HepG2 (cell line): Measurements from ENCODE around the gene ADRM1. TPM values are rescaled to one million over a fixed set of nuclear protein-coding genes. Genes with fewer than 3 reads are reported as not detected.

Source experiments
- BORCS8-MEF2B ChIP-seq: sonication (generic); formaldehyde crosslinking; IDR thresholded peaks from 2 replicates; pipeline ENCODE4 v1.8.0; 2022; ENCODE audit warnings: mild to moderate bottlenecking, missing genetic modification reagents
- GLMP ChIP-seq: sonication (generic); formaldehyde crosslinking; IDR thresholded peaks from 2 replicates; pipeline ENCODE4 v1.9.0; 2021; ENCODE audit warnings: missing genetic modification reagents, mild to moderate bottlenecking, borderline replicate concordance
- HDAC6 ChIP-seq: fragments of 200-600 bp; sonication (generic); IDR thresholded peaks from 2 replicates; pipeline ENCODE4 v1.7.0; 2017; ENCODE audit warnings: mild to moderate bottlenecking, antibody characterized with exemption, low read length, low read depth
- HNRNPK ChIP-seq: fragments of 200-400 bp; formaldehyde crosslinking; IDR thresholded peaks from 2 replicates; pipeline ENCODE4 v1.6.1; 2018; ENCODE audit warnings: low read length, low read depth, moderate library complexity, mild to moderate bottlenecking; ENCODE audit not compliant: poor library complexity, severe bottlenecking
- KLF13 ChIP-seq: sonication (generic); formaldehyde crosslinking; IDR thresholded peaks from 2 replicates; pipeline ENCODE4 v1.4.0; 2020; ENCODE audit warnings: mild to moderate bottlenecking, missing genetic modification reagents
- MTF1 ChIP-seq: sonication (generic); formaldehyde crosslinking; IDR thresholded peaks from 2 replicates; pipeline ENCODE4 v1.5.0; 2020; ENCODE audit warnings: missing genetic modification reagents
- NFIC ChIP-seq: IDR thresholded peaks from 2 replicates; pipeline ENCODE4 v1.6.1; 2012; ENCODE audit warnings: mild to moderate bottlenecking, low read length, inconsistent platforms
- PRDM10 ChIP-seq: sonication (generic); formaldehyde crosslinking; IDR thresholded peaks from 2 replicates; pipeline ENCODE4 v1.4.0; 2020; ENCODE audit warnings: low read depth, missing genetic modification reagents
- PTBP1 ChIP-seq: fragments of 200-400 bp; formaldehyde crosslinking; IDR thresholded peaks from 2 replicates; pipeline ENCODE4 v1.6.1; 2018; ENCODE audit warnings: low read length, low read depth; ENCODE audit not compliant: poor library complexity, severe bottlenecking
- RARA ChIP-seq: IDR thresholded peaks from 2 replicates; pipeline ENCODE4 v1.6.1; 2016; ENCODE audit warnings: missing genetic modification reagents, missing compliant biosample characterization
- RBFOX2 ChIP-seq: fragments of 200-400 bp; formaldehyde crosslinking; IDR thresholded peaks from 2 replicates; pipeline ENCODE4 v1.6.1; 2017; ENCODE audit warnings: low read depth, mild to moderate bottlenecking, low read length
- SAFB2 ChIP-seq: sonication (generic); formaldehyde crosslinking; IDR thresholded peaks from 2 replicates; pipeline ENCODE4 v1.5.1; 2020; ENCODE audit warnings: missing genetic modification reagents, low read depth, mild to moderate bottlenecking, borderline replicate concordance
- SP5 ChIP-seq: IDR thresholded peaks from 2 replicates; pipeline ENCODE4 v1.6.1; 2016; ENCODE audit warnings: low read depth, borderline replicate concordance
- TAF1 ChIP-seq: sonication (generic); formaldehyde crosslinking; IDR thresholded peaks from 2 replicates; pipeline ENCODE4 v1.4.0; 2020; ENCODE audit warnings: missing genetic modification reagents
- TCF7 ChIP-seq: sonication (generic); IDR thresholded peaks from 2 replicates; pipeline ENCODE4 v1.6.1; 2016; ENCODE audit warnings: antibody characterized with exemption, low read depth
- TFDP2 ChIP-seq: sonication (generic); formaldehyde crosslinking; IDR thresholded peaks from 2 replicates; pipeline ENCODE4 v1.4.0; 2020; ENCODE audit warnings: missing genetic modification reagents
- XRCC5 ChIP-seq: fragments of 200-400 bp; formaldehyde crosslinking; optimal IDR thresholded peaks from 2 replicates; pipeline ENCODE3; 2017; ENCODE audit warnings: mild to moderate bottlenecking, low read length
- ZBTB3 ChIP-seq: sonication (generic); formaldehyde crosslinking; IDR thresholded peaks from 2 replicates; pipeline ENCODE4 v1.4.0; 2020; ENCODE audit warnings: low read depth, mild to moderate bottlenecking, moderate library complexity, missing genetic modification reagents, borderline replicate concordance
- ZNF101 ChIP-seq: sonication (generic); formaldehyde crosslinking; IDR thresholded peaks from 2 replicates; pipeline ENCODE4 v1.4.0; 2020; ENCODE audit warnings: mild to moderate bottlenecking, low read depth, missing genetic modification reagents, borderline replicate concordance
- ZNF160 ChIP-seq: sonication (generic); formaldehyde crosslinking; IDR thresholded peaks from 2 replicates; pipeline ENCODE4 v1.8.0; 2022; ENCODE audit warnings: mild to moderate bottlenecking, inconsistent platforms, missing genetic modification reagents
- ZNF672 ChIP-seq: sonication (generic); formaldehyde crosslinking; IDR thresholded peaks from 2 replicates; pipeline ENCODE4 v1.8.1; 2022; ENCODE audit warnings: missing genetic modification reagents
- ZNF691 ChIP-seq: sonication (generic); formaldehyde crosslinking; IDR thresholded peaks from 2 replicates; pipeline ENCODE4 v1.4.0; 2020; ENCODE audit warnings: missing genetic modification reagents, low read depth, mild to moderate bottlenecking, borderline replicate concordance
- ZSCAN21 ChIP-seq: sonication (generic); formaldehyde crosslinking; IDR thresholded peaks from 2 replicates; pipeline ENCODE4 v1.8.0; 2022; ENCODE audit warnings: mild to moderate bottlenecking, missing genetic modification reagents, moderate library complexity, borderline replicate concordance
- polyA plus RNA-seq, 8 experiments: library from polyadenylated mRNA; depleted of rRNA in 3 of 8; stranded (reverse) in 7 of 8; unstranded in 1 of 8; fragments of >200 nt; fragmentation: Illumina TruSeq in 4 of 8; extraction: Trizol in 4 of 8; gene quantifications; 2 replicates each; pipeline versions ENCODE4 v1.2.1 to v1.2.3, GENCODE V29; 2011 to 2016; ENCODE audit warnings: low read depth in 4 of 8, missing spikeins in 1 of 8, mixed read lengths in 1 of 8; ENCODE audit not compliant: insufficient read depth in 1 of 8
- total RNA-seq, 5 experiments: library from RNA; depleted of rRNA; stranded (reverse); fragments of >200 nt; fragmentation: Illumina TruSeq; extraction: Trizol; gene quantifications; 2 replicates each; pipeline ENCODE4 v1.2.3, GENCODE V29; 2016; ENCODE audit warnings: low read depth in 1 of 5

Gene ADRM1
- total and polyA plus RNA-seq, 2 of the 13 experiments (the other 11 are each of a cell fraction or from before 2014, with no cell fraction given), result 92.9 to 154 TPM

- no peak for TF ChIP-seq NFIC
- no peak for TF ChIP-seq TCF7
- peak; percentile 51; the same call in 1 of the 2 replicates for TF ChIP-seq RBFOX2
- no peak for TF ChIP-seq MTF1 (CRISPR knock-in tag)
- TF ChIP-seq ZNF101 (CRISPR knock-in tag), result no peak
- peak; percentile 14; the same call in 1 of the 2 replicates for TF ChIP-seq TAF1 (CRISPR knock-in tag)
- TF ChIP-seq ZBTB3 (CRISPR knock-in tag), result no peak
- peak; percentile 19; the same call in 1 of the 2 replicates for TF ChIP-seq SP5
- TF ChIP-seq BORCS8-MEF2B (CRISPR knock-in tag), result 0 out of 2 replicates have a peak, but pooled peaks have one; percentile 27
- TF ChIP-seq KLF13, result no peak
- peak; percentile 31 for TF ChIP-seq HNRNPK
- no peak; the same call in 1 of the 2 replicates for TF ChIP-seq ZNF691
- peak; percentile 45; the same call in 1 of the 2 replicates for TF ChIP-seq ZNF160 (CRISPR knock-in tag)
- TF ChIP-seq HDAC6, result no peak
- 0 out of 2 replicates have a peak, but pooled peaks have one; percentile 14 for TF ChIP-seq ZSCAN21 (CRISPR knock-in tag)
- TF ChIP-seq PTBP1, result no peak
- TF ChIP-seq XRCC5, result peak; percentile 25
- TF ChIP-seq GLMP (CRISPR knock-in tag), result no peak
- no peak for TF ChIP-seq SAFB2 (CRISPR knock-in tag)
- TF ChIP-seq RARA (CRISPR knock-in tag), result peak; percentile 40; the same call in 1 of the 2 replicates
- TF ChIP-seq TFDP2 (CRISPR knock-in tag), result no peak
- no peak for TF ChIP-seq ZNF672 (CRISPR knock-in tag)
- TF ChIP-seq PRDM10 (CRISPR knock-in tag), result no peak
Observed at GRCh38 chr20:62353289-62354030, 50.7 kb downstream of the ADRM1 start (continued).
